GM12865 (cell line): Measurements from ENCODE around the gene PLSCR5.

Experiments used
- DNase-seq: peaks from one replicate; pipeline ENCODE4 v3.0.0; 2010; ENCODE audit warnings: low read depth
- H3K4me3 ChIP-seq: 2 replicates; pipeline ENCODE4 v1.5.1; 2011; ENCODE audit warnings: mild to moderate bottlenecking, low read depth, low read length, control low read depth
- CTCF ChIP-seq: IDR thresholded peaks from 2 replicates; pipeline ENCODE4 v1.5.1; 2011; ENCODE audit warnings: low read length, control low read depth, low read depth, inconsistent platforms; ENCODE audit not compliant: insufficient read depth; ENCODE audit errors: missing control alignments

Gene PLSCR5

GRCh38 chr3:146638718-146639117 lies 33.6 kb upstream of the PLSCR5 start:
- no peak for DNase-seq
- TF ChIP-seq CTCF = peak; percentile 11
- H3K4me3 ChIP-seq = no peak overlapping the region

- no peak for DNase-seq
- no peak for TF ChIP-seq CTCF
- no peak overlapping the region for H3K4me3 ChIP-seq
These were observed 32.7 kb upstream of the PLSCR5 start for GRCh38 chr3:146637871-146638270.

GRCh38 chr3:146636881-146637280 lies 31.7 kb upstream of the PLSCR5 start:
- no peak overlapping the region for H3K4me3 ChIP-seq
- no peak for TF ChIP-seq CTCF
- no peak for DNase-seq

GRCh38 chr3:146634346-146634745 lies 29.2 kb upstream of the PLSCR5 start:
- TF ChIP-seq CTCF = no peak
- no peak overlapping the region for H3K4me3 ChIP-seq
- DNase-seq = no peak

- DNase-seq = no peak
- no peak overlapping the region for H3K4me3 ChIP-seq
- TF ChIP-seq CTCF = no peak
These were observed 23.5 kb upstream of the PLSCR5 start for GRCh38 chr3:146628671-146629070.

- DNase-seq = no peak
- no peak overlapping the region for H3K4me3 ChIP-seq
These were observed 21.4 kb upstream of the PLSCR5 start for GRCh38 chr3:146626403-146627122.

More at GRCh38 chr3:146626403-146627122, 21.4 kb upstream of the PLSCR5 start:
- TF ChIP-seq CTCF = no peak
